Measurements from ENCODE around the gene DAP3.
"Not testable (repeated sequence)": the region's sequence is repeated elsewhere in the genome, so short reads cannot be mapped to it uniquely, and the experiment has no call there.

DAP3 gene

GRCh38 chr1:155687705-155688323 is 1.1 kb upstream of the DAP3 start:
- not testable (repeated sequence) for DNase-seq

- peak; percentile 93 for DNase-seq
These were observed 389 bp upstream of the DAP3 start, which contains the start of gene YY1AP1 for GRCh38 chr1:155688324-155689080. Gene YY1AP1, minus strand, starts transcription at chr1:155688774. Its CDS starts 8,338 bp downstream, at chr1:155680436.

GRCh38 chr1:155691992-155692528 is 3.2 kb downstream of the DAP3 start:
- peak; percentile 78 for DNase-seq

- DNase-seq, result no peak
These were observed 5.3 kb downstream of the DAP3 start for GRCh38 chr1:155694167-155694566.

GRCh38 chr1:155695072-155695471 is 6.2 kb downstream of the DAP3 start:
- no peak for DNase-seq

- no peak for DNase-seq
These were observed 6.7 kb downstream of the DAP3 start for GRCh38 chr1:155695608-155696007.

- DNase-seq, result no peak
These were observed 7.6 kb downstream of the DAP3 start for GRCh38 chr1:155696524-155696923.

GRCh38 chr1:155697046-155697445 is 8.2 kb downstream of the DAP3 start:
- DNase-seq, result no peak

GRCh38 chr1:155697616-155698015 is 8.7 kb downstream of the DAP3 start:
- not testable (repeated sequence) for DNase-seq

- no peak for DNase-seq
These were observed 9.6 kb downstream of the DAP3 start for GRCh38 chr1:155698382-155699038.

- DNase-seq, result peak; percentile 86
These were observed 10.2 kb downstream of the DAP3 start for GRCh38 chr1:155699062-155699461.

GRCh38 chr1:155701675-155702074 is 12.8 kb downstream of the DAP3 start:
- not testable (repeated sequence) for DNase-seq

GRCh38 chr1:155703216-155703615 is 14.3 kb downstream of the DAP3 start:
- no peak for DNase-seq

GRCh38 chr1:155704414-155704813 is 15.5 kb downstream of the DAP3 start:
- DNase-seq, result not testable (repeated sequence)

- no peak for DNase-seq
These were observed 17.2 kb downstream of the DAP3 start for GRCh38 chr1:155706139-155706538.

- no peak for DNase-seq
These were observed 20.5 kb downstream of the DAP3 start for GRCh38 chr1:155709391-155709790.

- DNase-seq, result not testable (repeated sequence)
These were observed 22.6 kb downstream of the DAP3 start for GRCh38 chr1:155711457-155711856.

- DNase-seq, result peak; percentile 39
These were observed 23.7 kb downstream of the DAP3 start for GRCh38 chr1:155712636-155713035.

GRCh38 chr1:155713075-155713474 is 24.2 kb downstream of the DAP3 start:
- DNase-seq, result no peak

- not testable (repeated sequence) for DNase-seq
These were observed 26.2 kb downstream of the DAP3 start for GRCh38 chr1:155715056-155715455.

GRCh38 chr1:155715777-155716176 is 26.9 kb downstream of the DAP3 start:
- no peak for DNase-seq

- DNase-seq, result no peak
These were observed 28.1 kb downstream of the DAP3 start for GRCh38 chr1:155717041-155717440.

GRCh38 chr1:155718524-155719115 is 29.7 kb downstream of the DAP3 start:
- not testable (repeated sequence) for DNase-seq
